RPMI8226 (cell line): ENCODE data around the gene ITSN1.
"Not testable (repeated sequence)": the region's sequence is repeated elsewhere in the genome, so short reads cannot be mapped to it uniquely, and the experiment has no call there.

Experiments used
- DNase-seq: peaks from one replicate; pipeline ENCODE4 v3.0.0-alpha.2; 2015

Gene ITSN1

GRCh38 chr21:33651965-33652680 is 9.8 kb downstream of the ITSN1 start:
- no peak for DNase-seq

GRCh38 chr21:33654412-33654811 is 12.1 kb downstream of the ITSN1 start:
- no peak for DNase-seq

- no peak for DNase-seq
Observed at GRCh38 chr21:33655588-33656221, 13.4 kb downstream of the ITSN1 start.

DNA sequence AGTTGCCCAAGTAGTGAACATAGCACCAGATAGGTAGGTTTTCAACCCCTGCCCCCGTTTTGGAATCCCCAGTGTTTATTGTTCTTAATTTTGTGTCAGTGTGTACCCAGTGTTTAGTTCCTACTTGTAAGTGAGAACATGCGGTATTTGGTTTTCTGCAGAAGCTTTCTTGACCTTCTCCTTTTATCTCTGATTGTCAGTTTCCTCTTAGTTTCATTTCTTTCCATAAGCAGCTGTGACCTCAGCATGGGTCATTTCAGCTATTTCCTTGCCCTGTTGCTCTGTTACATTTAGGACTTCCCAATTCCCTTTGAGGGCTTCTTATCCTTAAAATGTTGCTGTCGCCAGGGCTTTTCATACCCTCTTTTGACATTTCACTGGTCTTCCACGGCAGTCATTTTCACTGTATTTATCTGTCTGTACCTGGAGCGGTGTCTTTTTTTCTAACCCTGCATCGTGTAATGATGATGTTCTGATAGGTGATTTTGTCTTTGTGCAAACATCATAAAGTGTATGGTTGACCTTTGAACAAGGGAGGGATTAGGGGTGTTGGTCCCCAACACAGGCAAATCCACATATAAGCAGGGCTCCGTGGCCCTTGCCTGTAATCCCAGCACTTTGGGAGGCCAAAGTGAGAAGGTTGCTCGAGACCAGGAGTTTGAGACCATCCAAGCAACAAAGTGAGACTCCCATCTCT is 15.0 kb downstream of the ITSN1 start:
- no peak for DNase-seq

- DNase-seq = no peak
Observed at GRCh38 chr21:33658919-33659567, 16.7 kb downstream of the ITSN1 start.

- no peak for DNase-seq
Observed at GRCh38 chr21:33659568-33659949, 17.3 kb downstream of the ITSN1 start.

- no peak for DNase-seq
Observed at GRCh38 chr21:33660406-33660805, 18.1 kb downstream of the ITSN1 start.

DNA sequence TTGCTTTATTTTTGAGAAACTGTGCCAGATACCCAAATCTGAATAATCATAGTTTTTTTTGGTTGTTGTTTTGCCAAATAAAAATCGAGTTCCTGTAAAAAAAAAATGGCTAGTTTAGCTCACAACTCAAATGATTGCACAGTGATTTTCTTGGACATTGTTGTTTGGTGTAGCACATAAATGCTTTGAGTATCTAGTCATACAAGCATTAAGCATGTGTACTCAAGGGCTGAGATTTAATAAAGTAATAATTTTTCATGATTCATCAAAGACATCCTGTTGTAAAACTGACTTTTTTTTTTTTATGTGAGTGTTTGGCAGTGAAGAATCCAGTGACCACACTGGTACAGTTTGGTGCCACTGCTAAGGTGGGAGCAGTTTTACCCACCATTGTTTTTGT is 18.8 kb downstream of the ITSN1 start:
- DNase-seq = no peak

DNA sequence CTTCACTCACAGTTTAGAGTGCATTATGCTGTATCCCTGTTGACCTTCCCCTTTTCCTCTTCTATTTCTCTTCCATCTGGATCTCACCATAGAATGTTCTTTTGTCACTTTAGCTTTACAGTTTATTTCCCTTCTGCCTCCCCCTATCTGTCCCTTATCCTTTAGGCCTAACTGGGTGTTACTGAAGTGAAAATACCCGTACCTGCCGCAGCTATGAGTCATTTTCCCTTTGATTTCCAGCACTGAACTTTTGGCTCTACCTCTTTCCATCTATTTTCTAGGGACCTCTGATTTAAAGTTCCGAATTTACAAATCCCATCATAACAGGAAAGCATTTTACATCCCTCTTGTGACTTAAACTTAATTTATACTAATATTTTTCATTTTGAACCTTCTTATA is 19.7 kb downstream of the ITSN1 start:
- no peak for DNase-seq

- no peak for DNase-seq
Observed at GRCh38 chr21:33663241-33663640, 20.9 kb downstream of the ITSN1 start.

DNA sequence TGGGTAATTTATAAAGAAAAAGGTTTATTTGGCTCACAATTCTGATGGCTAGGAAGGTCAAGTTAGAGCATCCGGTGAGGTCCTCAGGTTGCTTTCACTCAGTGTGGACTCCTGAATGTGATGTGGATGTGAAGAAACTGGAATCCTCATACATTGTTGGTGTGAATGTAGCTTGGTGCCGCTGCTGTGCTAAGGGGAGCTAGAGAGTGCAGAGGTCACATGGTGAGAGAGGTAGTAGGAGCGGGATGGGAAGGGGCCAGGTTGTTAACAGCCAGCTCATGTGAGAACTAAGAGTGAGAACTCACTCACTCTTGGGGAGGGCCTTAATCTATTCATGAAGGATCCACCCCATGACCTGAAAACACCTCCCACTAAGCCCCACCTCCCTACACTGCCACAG is 21.8 kb downstream of the ITSN1 start:
- no peak for DNase-seq

GRCh38 chr21:33666153-33666552 is 23.9 kb downstream of the ITSN1 start:
- no peak for DNase-seq

GRCh38 chr21:33667636-33668035 is 25.3 kb downstream of the ITSN1 start:
- DNase-seq = no peak

DNA sequence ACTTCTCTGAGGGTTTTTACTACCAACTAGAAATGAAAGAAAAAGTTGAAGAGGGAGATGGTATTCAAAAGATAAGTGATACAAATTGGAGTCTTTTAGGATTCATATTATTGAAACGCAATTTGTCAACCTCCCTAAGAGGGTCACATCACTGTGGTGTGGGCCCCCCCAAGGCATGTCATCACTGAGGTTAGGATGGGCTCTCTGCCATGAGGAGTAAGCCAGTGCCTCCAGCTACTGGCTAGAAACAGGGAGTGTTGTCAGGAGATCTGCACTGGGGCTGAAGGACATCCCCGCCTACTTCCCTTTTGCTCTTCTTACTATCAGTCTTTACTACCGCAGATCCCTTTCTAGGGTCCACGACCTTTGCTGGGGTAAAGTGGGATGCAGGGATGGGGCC is 25.9 kb downstream of the ITSN1 start:
- DNase-seq = no peak

DNA sequence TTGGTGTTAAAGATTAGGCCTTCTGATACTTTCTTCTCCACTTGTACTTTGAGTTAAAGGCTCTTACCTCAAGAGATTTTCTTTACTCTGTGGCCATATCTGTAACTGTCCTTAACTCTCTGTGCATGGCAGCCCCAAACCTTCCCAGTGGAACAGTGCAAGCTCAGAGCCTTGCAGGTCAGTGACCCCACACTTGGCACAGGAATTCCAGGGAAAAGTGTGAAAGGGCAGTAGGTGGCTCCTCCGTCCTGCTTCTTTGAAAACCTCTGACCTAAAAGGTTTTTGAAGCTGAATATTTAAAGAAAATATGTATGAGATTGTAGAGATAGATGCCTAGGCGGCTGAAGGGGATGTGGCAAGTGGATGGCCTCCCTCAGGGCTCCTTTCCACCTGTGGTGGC is 26.3 kb downstream of the ITSN1 start:
- no peak for DNase-seq

DNA sequence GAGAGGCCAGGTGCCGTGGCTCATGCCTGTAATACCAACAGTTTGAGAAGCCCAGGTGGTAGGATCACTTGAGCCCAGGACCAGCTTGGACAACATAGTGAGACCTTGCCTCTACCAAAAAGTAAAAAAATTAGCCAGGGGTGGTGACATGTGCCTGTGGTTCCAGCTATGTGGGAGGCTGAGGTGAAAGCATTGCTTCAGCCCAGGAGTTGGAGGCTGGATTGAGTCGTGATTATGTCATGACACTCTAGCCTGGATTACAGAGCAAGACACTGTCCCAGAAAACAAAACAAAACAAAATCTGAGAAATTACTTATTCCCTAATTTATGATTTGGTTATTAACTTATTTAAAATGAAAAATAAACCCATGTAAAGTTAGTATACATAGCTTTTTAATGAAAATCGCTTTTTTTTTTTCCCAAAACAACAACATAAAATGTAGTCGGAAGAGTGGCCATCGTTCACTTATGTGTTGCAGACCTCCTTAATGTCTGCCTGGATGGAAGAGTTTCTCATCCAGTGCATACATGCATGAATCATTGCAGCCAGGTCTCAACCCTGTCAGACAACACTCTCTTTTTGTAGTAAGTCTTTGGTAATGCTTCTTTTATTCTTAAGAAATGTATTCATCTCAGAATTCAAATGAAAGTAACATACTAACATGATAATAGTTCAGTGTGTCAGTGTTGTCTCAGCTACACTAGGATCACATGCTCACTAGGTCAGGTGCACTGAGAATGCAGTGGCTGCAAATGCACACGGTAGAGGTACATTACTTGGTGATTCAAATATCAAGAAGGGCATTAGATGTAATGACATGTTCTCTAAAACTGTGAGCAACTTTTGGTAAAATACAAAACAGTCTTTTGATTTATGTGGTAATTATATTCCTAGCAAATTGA is 28.0 kb downstream of the ITSN1 start:
- DNase-seq = no peak

GRCh38 chr21:33673473-33673872 is 31.2 kb downstream of the ITSN1 start:
- no peak for DNase-seq

GRCh38 chr21:33674226-33674625 is 31.9 kb downstream of the ITSN1 start:
- DNase-seq = no peak

DNA sequence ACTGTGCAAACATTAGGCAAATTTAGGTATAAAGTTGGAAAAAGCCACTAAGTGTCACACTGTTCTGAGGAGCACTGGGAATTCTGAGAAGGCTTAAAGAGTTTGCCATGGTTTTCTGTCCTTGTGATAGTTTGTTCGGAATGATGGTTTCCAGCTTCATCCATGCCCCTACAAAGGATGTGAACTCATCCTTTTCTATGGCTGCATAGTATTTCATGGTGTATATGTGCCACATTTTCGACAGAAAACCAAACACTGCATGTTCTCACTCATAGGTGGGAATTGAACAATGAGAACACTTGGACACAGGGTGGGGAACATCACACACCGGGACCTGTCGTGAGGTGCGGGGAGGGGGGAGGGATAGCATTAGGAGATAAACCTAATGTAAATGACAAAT is 34.4 kb downstream of the ITSN1 start:
- not testable (repeated sequence) for DNase-seq

DNA sequence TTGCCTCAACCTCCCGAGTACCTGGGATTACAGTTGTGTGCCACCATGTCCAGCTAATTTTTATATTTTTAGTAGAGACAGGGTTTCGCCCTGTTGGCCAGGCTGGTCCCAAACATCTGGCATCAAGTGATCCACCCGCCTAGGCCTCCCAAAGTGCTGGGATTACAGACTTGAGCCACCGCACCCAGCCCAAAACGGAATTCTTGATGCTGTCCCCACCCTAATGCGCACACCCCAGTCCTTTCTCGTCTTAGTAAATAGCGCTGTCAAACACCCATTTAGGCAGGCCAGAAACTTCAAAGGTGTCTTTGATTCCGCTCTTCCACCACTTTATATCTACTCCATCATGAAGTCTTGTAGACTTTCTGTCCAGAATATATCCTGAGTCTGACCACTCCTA is 35.1 kb downstream of the ITSN1 start:
- DNase-seq = no peak

DNA sequence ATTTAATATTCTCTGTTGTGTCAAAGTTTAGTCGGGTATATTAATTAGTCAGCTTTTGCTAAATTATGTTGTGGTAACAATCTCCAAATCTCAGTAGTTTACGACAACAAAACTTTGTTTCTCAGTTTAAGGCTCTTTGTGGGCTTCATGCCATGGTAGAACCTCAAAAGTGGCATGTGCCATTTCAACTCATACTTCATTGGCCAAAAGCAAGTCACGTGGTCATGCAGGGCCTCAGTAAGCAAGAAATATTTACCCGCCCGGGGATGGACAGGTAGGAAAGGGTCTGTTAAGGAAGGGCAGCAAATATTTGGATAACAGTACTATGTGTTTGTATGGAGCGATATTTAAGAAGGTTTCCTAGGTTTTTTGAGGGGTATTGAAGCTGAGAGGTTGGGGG is 38.6 kb downstream of the ITSN1 start:
- no peak for DNase-seq

DNA sequence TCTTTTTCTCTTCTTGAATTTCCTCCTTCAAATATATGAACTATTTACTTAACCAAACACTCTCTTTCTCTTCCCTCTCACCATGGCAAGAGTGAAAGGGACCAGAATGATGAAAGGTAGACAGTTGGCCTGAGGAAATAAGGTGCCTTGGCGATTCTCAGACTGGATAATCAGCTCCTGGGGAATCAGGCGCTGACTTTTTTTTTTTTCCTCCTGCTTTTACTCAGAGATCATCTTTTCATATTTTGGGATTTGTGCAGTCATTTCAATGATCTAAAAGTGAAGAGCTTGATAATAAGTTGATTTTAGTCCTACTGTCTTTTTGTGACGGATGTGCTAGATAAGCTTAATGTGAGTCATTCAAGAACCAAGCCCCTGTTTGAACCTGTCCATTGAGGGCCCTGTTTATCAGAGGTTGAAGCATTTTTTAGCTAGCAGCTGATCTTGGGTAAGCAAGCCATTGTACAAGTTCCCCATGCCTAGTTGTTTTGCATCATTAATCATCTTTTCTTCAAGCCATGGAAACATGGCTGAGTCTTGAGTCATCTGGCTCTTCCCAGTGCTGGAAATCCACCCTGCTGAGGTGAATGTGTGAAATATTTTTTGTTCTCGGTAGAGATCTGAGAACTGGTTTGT is 40.8 kb downstream of the ITSN1 start:
- no peak for DNase-seq
